ENCODE results near the gene LSM6. TPM values are rescaled to one million over a fixed set of nuclear protein-coding genes. Genes with fewer than 3 reads are reported as not detected.

LSM6 gene
- polyA plus RNA-seq, 2 of the 4 experiments (the other 2 are of a cell fraction): 25.3 to 57.8 TPM

GRCh38 chr4:146154057-146154456 is 21.5 kb upstream of the LSM6 start:
- DNase-seq (ENCODE audit: low read depth in 1 of 2, low spot score in 1 of 2) (no peak), FAIRE-seq (no peak), ATAC-seq (no peak)
- Histone ChIP-seq H3K9me3 (no peaks in the 10 kb centered on the region), H3K4me2 (no peak overlapping the region), H3K4me1 (no peaks in the 10 kb centered on the region), H3K27ac (no peak overlapping the region), H3K4me3 (no peak overlapping the region)
- WGBS (ENCODE audit: missing lambda C conversion rate): 18% methylated on average over 2 of the region's 2 CpGs
- TF ChIP-seq KDM5A (IDR thresholded peaks at IDR 0.05): no peak
- no peak for TF ChIP-seq KDM1A (IDR thresholded peaks at IDR 0.05; ENCODE audit: low read depth)
- TF ChIP-seq TFCP2L1 (CRISPR knock-in tag; IDR thresholded peaks at IDR 0.05): no peak
- TF ChIP-seq, protein P1, sequence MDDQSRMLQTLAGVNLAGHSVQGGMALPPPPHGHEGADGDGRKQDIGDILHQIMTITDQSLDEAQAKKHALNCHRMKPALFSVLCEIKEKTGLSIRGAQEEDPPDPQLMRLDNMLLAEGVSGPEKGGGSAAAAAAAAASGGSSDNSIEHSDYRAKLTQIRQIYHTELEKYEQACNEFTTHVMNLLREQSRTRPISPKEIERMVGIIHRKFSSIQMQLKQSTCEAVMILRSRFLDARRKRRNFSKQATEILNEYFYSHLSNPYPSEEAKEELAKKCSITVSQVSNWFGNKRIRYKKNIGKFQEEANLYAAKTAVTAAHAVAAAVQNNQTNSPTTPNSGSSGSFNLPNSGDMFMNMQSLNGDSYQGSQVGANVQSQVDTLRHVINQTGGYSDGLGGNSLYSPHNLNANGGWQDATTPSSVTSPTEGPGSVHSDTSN (IDR thresholded peaks at IDR 0.05): no peak
- no peak for TF ChIP-seq CHD4 (IDR thresholded peaks at IDR 0.05; ENCODE audit: borderline replicate concordance)
- no peak for TF ChIP-seq RARB (CRISPR knock-in tag; IDR thresholded peaks at IDR 0.05)
- TF ChIP-seq ZC3H11A (IDR thresholded peaks at IDR 0.05): no peak
- TF ChIP-seq BCL3 (IDR thresholded peaks at IDR 0.05): no peak
- no peak for TF ChIP-seq MAZ (IDR thresholded peaks at IDR 0.05; ENCODE audit: borderline replicate concordance, low read depth, low read length)
- no peak for TF ChIP-seq RFX5 (IDR thresholded peaks at IDR 0.05)
- ChIA-PET CTCF (interaction anchor here (0.5 kb wide), 1 partner anchor 1293 kb away, joined by 5 read pairs; no protein-coding TSS in a partner anchor), POLR2A (no interaction called here)

GRCh38 chr4:146155152-146155724 is 20.3 kb upstream of the LSM6 start:
- Histone ChIP-seq H3K4me1 (no peaks in the 10 kb centered on the region), H3K4me2 (no peak overlapping the region), H3K4me3 (no peak overlapping the region), H3K27ac (no peak overlapping the region), H3K9me3 (no peaks in the 10 kb centered on the region)
- WGBS (ENCODE audit: missing lambda C conversion rate): 24% methylated on average over 3 of the region's 3 CpGs
- FAIRE-seq: no peak
- TF ChIP-seq, protein P2, sequence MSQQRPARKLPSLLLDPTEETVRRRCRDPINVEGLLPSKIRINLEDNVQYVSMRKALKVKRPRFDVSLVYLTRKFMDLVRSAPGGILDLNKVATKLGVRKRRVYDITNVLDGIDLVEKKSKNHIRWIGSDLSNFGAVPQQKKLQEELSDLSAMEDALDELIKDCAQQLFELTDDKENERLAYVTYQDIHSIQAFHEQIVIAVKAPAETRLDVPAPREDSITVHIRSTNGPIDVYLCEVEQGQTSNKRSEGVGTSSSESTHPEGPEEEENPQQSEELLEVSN (IDR thresholded peaks at IDR 0.05; ENCODE audit: borderline replicate concordance, low read depth): no peak
- TF ChIP-seq EHMT2 (IDR thresholded peaks at IDR 0.05; ENCODE audit: low read depth) (no peak), ELK1 (IDR thresholded peaks at IDR 0.05; ENCODE audit: low read depth, low read length) (no peak), RARB (CRISPR knock-in tag; IDR thresholded peaks at IDR 0.05) (no peak), EHF (CRISPR knock-in tag; IDR thresholded peaks at IDR 0.05) (no peak), FOSL2 (IDR thresholded peaks at IDR 0.05) (no peak), FOSL2 (CRISPR knock-in tag; IDR thresholded peaks at IDR 0.05) (no peak), HOXB5 (CRISPR knock-in tag; IDR thresholded peaks at IDR 0.05) (no peak), RAD21 (conservative IDR thresholded peaks at IDR 0.05 in 1 of 2, IDR thresholded peaks at IDR 0.05 in 1 of 2) (no peak)
- ChIA-PET POLR2A (no interaction called here), CTCF (no interaction called here)
- ATAC-seq: no peak
- DNase-seq (ENCODE audit: low read depth in 1 of 2, low spot score in 1 of 2): no peak

DNA sequence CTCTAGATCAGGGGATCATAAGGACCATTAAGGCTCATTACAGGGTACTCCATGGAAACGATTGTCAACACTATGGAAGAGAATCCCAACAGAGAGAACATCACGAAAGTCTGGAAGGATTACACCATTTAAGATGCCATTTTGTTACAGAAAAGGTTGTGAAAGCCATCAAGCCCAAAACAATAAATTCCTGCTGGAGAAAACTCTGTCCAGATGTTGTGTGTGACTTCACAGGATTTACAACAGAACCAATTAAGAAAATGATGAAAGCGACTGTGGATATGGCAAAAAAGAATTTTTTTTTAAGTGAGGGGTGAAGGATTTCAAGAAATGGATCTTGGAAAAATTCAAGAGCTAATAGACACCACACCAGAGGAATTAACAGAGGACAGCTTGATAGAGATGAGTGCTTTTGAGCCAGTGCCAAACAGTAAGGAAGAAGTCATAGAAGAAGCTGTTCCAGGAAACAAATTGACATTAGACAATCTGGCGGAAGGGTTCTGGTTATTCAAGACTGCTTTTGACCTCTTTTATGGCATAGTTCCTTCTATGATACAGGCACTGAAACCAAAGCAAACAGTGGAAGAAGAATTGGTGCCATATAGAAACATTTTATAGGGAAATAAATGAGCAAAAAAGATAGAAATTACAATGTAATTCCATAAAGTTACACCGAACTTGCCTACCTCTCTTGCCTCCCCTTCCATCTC is 17.3 kb upstream of the LSM6 start:
- no peak for ATAC-seq
- Histone ChIP-seq H3K4me3 (no peak overlapping the region), H3K4me2 (no peak overlapping the region), H3K27ac (no peak overlapping the region), H3K9me3 (0 out of 3 replicates have a peak, but pooled peaks cover 3% of the 10 kb centered on the region), H3K4me1 (no peaks in the 10 kb centered on the region)
- ChIA-PET POLR2A (no interaction called here), CTCF (no interaction called here)
- FAIRE-seq: no peak
- DNase-seq (ENCODE audit: low read depth in 1 of 2, low spot score in 1 of 2): no peak
- WGBS (ENCODE audit: missing lambda C conversion rate): 21% methylated on average over 5 of the region's 5 CpGs
- no peak for TF ChIP-seq HMGXB4 (CRISPR knock-in tag; IDR thresholded peaks at IDR 0.05; ENCODE audit: borderline replicate concordance)
- no peak for TF ChIP-seq HOXA7 (CRISPR knock-in tag; IDR thresholded peaks at IDR 0.05)
- TF ChIP-seq TFCP2L1 (CRISPR knock-in tag; IDR thresholded peaks at IDR 0.05): no peak
- no peak for TF ChIP-seq CBX8 (IDR thresholded peaks at IDR 0.05)
- TF ChIP-seq JUNB (IDR thresholded peaks at IDR 0.05): no peak
- TF ChIP-seq PHF8 (IDR thresholded peaks at IDR 0.05; ENCODE audit: borderline replicate concordance, low read depth): no peak
- TF ChIP-seq FOSB (CRISPR knock-in tag; IDR thresholded peaks at IDR 0.05): no peak
- no peak for TF ChIP-seq CHD2 (IDR thresholded peaks at IDR 0.05; ENCODE audit: low read length, partially characterized antibody)
- no peak for TF ChIP-seq ATOH8 (CRISPR knock-in tag; IDR thresholded peaks at IDR 0.05; ENCODE audit: low read depth)
- no peak for TF ChIP-seq CEBPB (IDR thresholded peaks at IDR 0.05)
- no peak for TF ChIP-seq MAZ (IDR thresholded peaks at IDR 0.05; ENCODE audit: borderline replicate concordance, low read depth, low read length)
- no peak for TF ChIP-seq RFX5 (IDR thresholded peaks at IDR 0.05)

Data from A549 (cell line).